ENCODE data around the gene TRNT1.

The TRNT1 gene

GRCh38 chr3:3117651-3118050, 9.1 kb upstream of the TRNT1 start:
- H3K27ac ChIP-seq (ENCODE audit: low read length): no peak overlapping the region
- no peaks in the 10 kb centered on the region for H3K27me3 ChIP-seq (ENCODE audit: insufficient read depth, low read length)
- H3K4me3 ChIP-seq (ENCODE audit: low read length): no peak overlapping the region
- no peaks in the 10 kb centered on the region for H3K36me3 ChIP-seq (ENCODE audit: insufficient read depth, low read depth, low read length)
- H3K9ac ChIP-seq (ENCODE audit: low read depth, low read length): no peak overlapping the region
- no peaks in the 10 kb centered on the region for H3K9me3 ChIP-seq (ENCODE audit: insufficient read depth, low read depth, low read length)
- H3K4me1 ChIP-seq (ENCODE audit: insufficient read depth, low read length): no peaks in the 10 kb centered on the region

- no peaks in the 10 kb centered on the region for H3K9me3 ChIP-seq (ENCODE audit: insufficient read depth, low read depth, low read length)
- no peaks in the 10 kb centered on the region for H3K27me3 ChIP-seq (ENCODE audit: insufficient read depth, low read length)
- H3K4me1 ChIP-seq (ENCODE audit: insufficient read depth, low read length): no peaks in the 10 kb centered on the region
- H3K4me3 ChIP-seq (ENCODE audit: low read length): no peak overlapping the region
- H3K27ac ChIP-seq (ENCODE audit: low read length): no peak overlapping the region
- H3K9ac ChIP-seq (ENCODE audit: low read depth, low read length): no peak overlapping the region
- no peaks in the 10 kb centered on the region for H3K36me3 ChIP-seq (ENCODE audit: insufficient read depth, low read depth, low read length)
Measured at GRCh38 chr3:3119393-3119851, 7.3 kb upstream of the TRNT1 start.

GRCh38 chr3:3125977-3126376, 763 bp upstream of the TRNT1 start:
- Histone ChIP-seq H3K36me3 (ENCODE audit: insufficient read depth, low read depth, low read length) (peaks cover 24% of the 10 kb centered on the region), H3K4me1 (ENCODE audit: insufficient read depth, low read length) (peaks cover 6% of the 10 kb centered on the region; the same call in 1 of the 2 replicates), H3K9me3 (ENCODE audit: insufficient read depth, low read depth, low read length) (no peaks in the 10 kb centered on the region), H3K9ac (ENCODE audit: low read depth, low read length) (peak overlapping the region; percentile 64; the same call in 1 of the 2 replicates), H3K27ac (ENCODE audit: low read length) (no peak overlapping the region), H3K27me3 (ENCODE audit: insufficient read depth, low read length) (no peaks in the 10 kb centered on the region), H3K4me3 (ENCODE audit: low read length) (peak overlapping the region; percentile 82)

- H3K4me1 ChIP-seq (ENCODE audit: insufficient read depth, low read length): peaks cover 6% of the 10 kb centered on the region; the same call in 1 of the 2 replicates
- peak overlapping the region; percentile 74 for H3K27ac ChIP-seq (ENCODE audit: low read length)
- no peaks in the 10 kb centered on the region for H3K27me3 ChIP-seq (ENCODE audit: insufficient read depth, low read length)
- H3K4me3 ChIP-seq (ENCODE audit: low read length): peak overlapping the region; percentile 82
- H3K36me3 ChIP-seq (ENCODE audit: insufficient read depth, low read depth, low read length): peaks cover 29% of the 10 kb centered on the region
- H3K9me3 ChIP-seq (ENCODE audit: insufficient read depth, low read depth, low read length): no peaks in the 10 kb centered on the region
- peak overlapping the region; percentile 98 for H3K9ac ChIP-seq (ENCODE audit: low read depth, low read length)
Measured at GRCh38 chr3:3127432-3128010, 781 bp downstream of the TRNT1 start.

- Histone ChIP-seq H3K9me3 (ENCODE audit: insufficient read depth, low read depth, low read length) (no peaks in the 10 kb centered on the region), H3K36me3 (ENCODE audit: insufficient read depth, low read depth, low read length) (peaks cover 44% of the 10 kb centered on the region), H3K4me1 (ENCODE audit: insufficient read depth, low read length) (peaks cover 6% of the 10 kb centered on the region; the same call in 1 of the 2 replicates), H3K9ac (ENCODE audit: low read depth, low read length) (no peak overlapping the region), H3K4me3 (ENCODE audit: low read length) (no peak overlapping the region), H3K27me3 (ENCODE audit: insufficient read depth, low read length) (no peaks in the 10 kb centered on the region), H3K27ac (ENCODE audit: low read length) (no peak overlapping the region)
Measured at GRCh38 chr3:3129579-3129978, 2.8 kb downstream of the TRNT1 start.

GRCh38 chr3:3133500-3133899, 6.8 kb downstream of the TRNT1 start:
- H3K9ac ChIP-seq (ENCODE audit: low read depth, low read length): no peak overlapping the region
- peaks cover 70% of the 10 kb centered on the region for H3K36me3 ChIP-seq (ENCODE audit: insufficient read depth, low read depth, low read length)
- no peaks in the 10 kb centered on the region for H3K4me1 ChIP-seq (ENCODE audit: insufficient read depth, low read length)

GRCh38 chr3:3134750-3135448, 8.2 kb downstream of the TRNT1 start:
- Histone ChIP-seq H3K36me3 (ENCODE audit: insufficient read depth, low read depth, low read length) (peaks cover 70% of the 10 kb centered on the region), H3K4me3 (ENCODE audit: low read length) (no peak overlapping the region), H3K27ac (ENCODE audit: low read length) (no peak overlapping the region), H3K27me3 (ENCODE audit: insufficient read depth, low read length) (no peaks in the 10 kb centered on the region), H3K9me3 (ENCODE audit: insufficient read depth, low read depth, low read length) (no peaks in the 10 kb centered on the region), H3K4me1 (ENCODE audit: insufficient read depth, low read length) (no peaks in the 10 kb centered on the region), H3K9ac (ENCODE audit: low read depth, low read length) (no peak overlapping the region)

More at GRCh38 chr3:3133500-3133899, 6.8 kb downstream of the TRNT1 start:
- Histone ChIP-seq H3K9me3 (ENCODE audit: insufficient read depth, low read depth, low read length) (no peaks in the 10 kb centered on the region), H3K4me3 (ENCODE audit: low read length) (no peak overlapping the region), H3K27me3 (ENCODE audit: insufficient read depth, low read length) (no peaks in the 10 kb centered on the region), H3K27ac (ENCODE audit: low read length) (no peak overlapping the region)

GRCh38 chr3:3137526-3137925, 10.8 kb downstream of the TRNT1 start:
- H3K9ac ChIP-seq (ENCODE audit: low read depth, low read length): no peak overlapping the region
- H3K4me1 ChIP-seq (ENCODE audit: insufficient read depth, low read length): no peaks in the 10 kb centered on the region
- H3K27me3 ChIP-seq (ENCODE audit: insufficient read depth, low read length): no peaks in the 10 kb centered on the region
- H3K36me3 ChIP-seq (ENCODE audit: insufficient read depth, low read depth, low read length): peaks cover 81% of the 10 kb centered on the region
- no peak overlapping the region for H3K4me3 ChIP-seq (ENCODE audit: low read length)
- no peaks in the 10 kb centered on the region for H3K9me3 ChIP-seq (ENCODE audit: insufficient read depth, low read depth, low read length)
- H3K27ac ChIP-seq (ENCODE audit: low read length): no peak overlapping the region

- no peak overlapping the region for H3K9ac ChIP-seq (ENCODE audit: low read depth, low read length)
- peaks cover 99% of the 10 kb centered on the region for H3K36me3 ChIP-seq (ENCODE audit: insufficient read depth, low read depth, low read length)
- no peaks in the 10 kb centered on the region for H3K27me3 ChIP-seq (ENCODE audit: insufficient read depth, low read length)
- no peaks in the 10 kb centered on the region for H3K4me1 ChIP-seq (ENCODE audit: insufficient read depth, low read length)
- H3K4me3 ChIP-seq (ENCODE audit: low read length): no peak overlapping the region
- no peak overlapping the region for H3K27ac ChIP-seq (ENCODE audit: low read length)
- no peaks in the 10 kb centered on the region for H3K9me3 ChIP-seq (ENCODE audit: insufficient read depth, low read depth, low read length)
Measured at GRCh38 chr3:3141939-3142338, 15.2 kb downstream of the TRNT1 start.

- no peaks in the 10 kb centered on the region for H3K9me3 ChIP-seq (ENCODE audit: insufficient read depth, low read depth, low read length)
- H3K4me1 ChIP-seq (ENCODE audit: insufficient read depth, low read length): no peaks in the 10 kb centered on the region
- peaks cover 99% of the 10 kb centered on the region for H3K36me3 ChIP-seq (ENCODE audit: insufficient read depth, low read depth, low read length)
- no peak overlapping the region for H3K9ac ChIP-seq (ENCODE audit: low read depth, low read length)
- H3K27ac ChIP-seq (ENCODE audit: low read length): no peak overlapping the region
- H3K4me3 ChIP-seq (ENCODE audit: low read length): no peak overlapping the region
- H3K27me3 ChIP-seq (ENCODE audit: insufficient read depth, low read length): no peaks in the 10 kb centered on the region
Measured at GRCh38 chr3:3145831-3146230, 19.1 kb downstream of the TRNT1 start.

- Histone ChIP-seq H3K27me3 (ENCODE audit: insufficient read depth, low read length) (no peaks in the 10 kb centered on the region), H3K9ac (ENCODE audit: low read depth, low read length) (no peak overlapping the region), H3K4me1 (ENCODE audit: insufficient read depth, low read length) (no peaks in the 10 kb centered on the region), H3K36me3 (ENCODE audit: insufficient read depth, low read depth, low read length) (peaks cover 98% of the 10 kb centered on the region), H3K27ac (ENCODE audit: low read length) (no peak overlapping the region), H3K4me3 (ENCODE audit: low read length) (no peak overlapping the region), H3K9me3 (ENCODE audit: insufficient read depth, low read depth, low read length) (no peaks in the 10 kb centered on the region)
Measured at GRCh38 chr3:3149560-3149959, 22.8 kb downstream of the TRNT1 start.

GRCh38 chr3:3151513-3151912, 24.8 kb downstream of the TRNT1 start:
- H3K4me1 ChIP-seq (ENCODE audit: insufficient read depth, low read length): no peaks in the 10 kb centered on the region
- peaks cover 100% of the 10 kb centered on the region for H3K36me3 ChIP-seq (ENCODE audit: insufficient read depth, low read depth, low read length)
- no peak overlapping the region for H3K27ac ChIP-seq (ENCODE audit: low read length)
- H3K9me3 ChIP-seq (ENCODE audit: insufficient read depth, low read depth, low read length): no peaks in the 10 kb centered on the region
- H3K27me3 ChIP-seq (ENCODE audit: insufficient read depth, low read length): no peaks in the 10 kb centered on the region
- no peak overlapping the region for H3K9ac ChIP-seq (ENCODE audit: low read depth, low read length)
- no peak overlapping the region for H3K4me3 ChIP-seq (ENCODE audit: low read length)

Data from iPS-20b (cell line).